H1 (cell line): ENCODE results near the gene SIX5. TPM values are rescaled to one million over a fixed set of nuclear protein-coding genes. Genes with fewer than 3 reads are reported as not detected.
A peak's percentile ranks its signal among the peaks of the same experiment; 100 is the strongest.

Experiments used
- CTCF ChIA-PET: fragments of 300-600 bp; sonication (Branson Sonifier 250); formaldehyde crosslinking; loops from one replicate; lab custom pipeline; 2021; ENCODE audit not compliant: partially characterized antibody; lab: Charles Lee
- POLR2A ChIA-PET: fragments of 300-600 bp; sonication (Branson Sonifier 250); formaldehyde crosslinking; loops from one replicate; lab custom pipeline; 2021; ENCODE audit warnings: inconsistent platforms; ENCODE audit not compliant: partially characterized antibody; lab: Charles Lee
- DNase-seq, 2 experiments: peaks; one replicate each; pipeline versions ENCODE4 v3.0.0 to v3.0.0-alpha.2; 2010 to 2022; ENCODE audit warnings: low spot score in 2 of 2, low read depth in 1 of 2, mixed read lengths in 1 of 2
- FAIRE-seq: peaks from 2 replicates; lab custom pipeline; 2011; peaks lifted over from hg19 to GRCh38; lab: Jason Lieb, UNC
- H2AFZ ChIP-seq: 2 replicates; pipeline ENCODE4 v1.8.1; 2012; ENCODE audit warnings: low read length, inconsistent platforms
- H2AK5ac ChIP-seq: 2 replicates; pipeline ENCODE4 v1.6.1; 2013; ENCODE audit warnings: low read depth, low read length
- H2BK120ac ChIP-seq: replicated peaks from 2 replicates; pipeline ENCODE3; 2013; ENCODE audit warnings: low read depth, low read length, inconsistent platforms
- H2BK12ac ChIP-seq: 2 replicates; pipeline ENCODE4 v1.6.1; 2013; ENCODE audit warnings: low read depth, low read length
- H2BK15ac ChIP-seq: 2 replicates; pipeline ENCODE4 v1.6.1; 2013; ENCODE audit warnings: low read length
- H2BK20ac ChIP-seq: 2 replicates; pipeline ENCODE4 v1.6.1; 2013; ENCODE audit warnings: low read length
- H2BK5ac ChIP-seq: 2 replicates; pipeline ENCODE4 v1.6.1; 2013; ENCODE audit warnings: low read depth, low read length
- H3K14ac ChIP-seq: 2 replicates; pipeline ENCODE4 v1.6.1; 2013; ENCODE audit warnings: inconsistent platforms; ENCODE audit not compliant: insufficient read length
- H3K18ac ChIP-seq: 2 replicates; pipeline ENCODE4 v1.6.1; 2013; ENCODE audit warnings: low read length; ENCODE audit errors: extremely low read depth
- H3K23ac ChIP-seq: 2 replicates; pipeline ENCODE4 v1.6.1; 2013; ENCODE audit warnings: inconsistent platforms; ENCODE audit not compliant: insufficient read length
- H3K23me2 ChIP-seq: 2 replicates; pipeline ENCODE4 v1.6.1; 2013; ENCODE audit warnings: low read depth, low read length
- H3K27ac ChIP-seq: 2 replicates; pipeline ENCODE4 v1.6.1; 2011; ENCODE audit warnings: low read depth, low read length, inconsistent platforms
- H3K27me3 ChIP-seq, 4 experiments: replicated peaks in 1 of 4; 1 replicate in 1 of 4; 2 replicates in 3 of 4; pipeline versions ENCODE4 v1.6.1 to v1.8.1; 2011 to 2013; ENCODE audit warnings: low read length in 3 of 4, mild to moderate bottlenecking in 3 of 4, inconsistent platforms in 2 of 4, mixed read lengths in 2 of 4, moderate library complexity in 1 of 4; ENCODE audit not compliant: control insufficient read depth in 3 of 4, insufficient read depth in 3 of 4; ENCODE audit errors: extremely low read depth in 1 of 4
- H3K36me3 ChIP-seq, 4 experiments: 2 replicates each; pipeline versions ENCODE4 v1.6.1 to v1.8.1; 2011 to 2013; ENCODE audit warnings: mild to moderate bottlenecking in 4 of 4, low read length in 3 of 4, moderate library complexity in 2 of 4, control low read depth in 1 of 4, inconsistent platforms in 1 of 4; ENCODE audit not compliant: insufficient read depth in 4 of 4, control insufficient read depth in 2 of 4
- H3K4ac ChIP-seq: replicated peaks from 2 replicates; pipeline ENCODE3; 2013; ENCODE audit warnings: low read length, low read depth, mixed read lengths, inconsistent platforms; ENCODE audit not compliant: insufficient read length
- H3K4me1 ChIP-seq, 4 experiments: replicated peaks in 1 of 4; 1 replicate in 1 of 4; 2 replicates in 3 of 4; pipeline versions ENCODE4 v1.6.1 to v1.8.1; 2011 to 2013; ENCODE audit warnings: low read length in 3 of 4, inconsistent platforms in 2 of 4, mixed read lengths in 1 of 4; ENCODE audit not compliant: insufficient read depth in 4 of 4, control insufficient read depth in 3 of 4
- H3K4me2 ChIP-seq, 2 experiments: 2 replicates each; pipeline versions ENCODE4 v1.6.1 to v1.8.1; 2011 to 2013; ENCODE audit warnings: low read depth in 2 of 2, low read length in 2 of 2, control low read depth in 1 of 2, inconsistent platforms in 1 of 2, mild to moderate bottlenecking in 1 of 2; ENCODE audit not compliant: insufficient read depth in 1 of 2
- H3K4me3 ChIP-seq, 4 experiments: fragments of 200-600, 300-600 bp in 1 of 4; sonication (generic), shearing (Covaris generic), sonication (Bioruptor Twin) in 1 of 4; 2 replicates each; pipeline versions ENCODE4 v1.5.1 to v1.8.1; 2011 to 2016; ENCODE audit warnings: low read length in 4 of 4, low read depth in 3 of 4, control low read depth in 2 of 4, inconsistent platforms in 2 of 4, mild to moderate bottlenecking in 2 of 4, mixed read lengths in 1 of 4, moderate library complexity in 1 of 4; ENCODE audit not compliant: insufficient read depth in 2 of 4; ENCODE audit errors: extremely low read depth in 1 of 4
- H3K56ac ChIP-seq: replicated peaks from 2 replicates; pipeline ENCODE3; 2013; ENCODE audit warnings: low read depth, mild to moderate bottlenecking, mixed read lengths, low read length, inconsistent platforms; ENCODE audit not compliant: insufficient read length
- H3K79me1 ChIP-seq: 2 replicates; pipeline ENCODE4 v1.6.1; 2013; ENCODE audit warnings: low read depth, low read length, control low read depth
- H3K79me2 ChIP-seq, 2 experiments: 2 replicates each; pipeline versions ENCODE4 v1.6.1 to v1.8.1; 2012 to 2013; ENCODE audit warnings: low read length in 2 of 2, mild to moderate bottlenecking in 2 of 2, inconsistent platforms in 1 of 2; ENCODE audit not compliant: insufficient read depth in 2 of 2, control insufficient read depth in 1 of 2
- H3K9ac ChIP-seq, 4 experiments: replicated peaks in 1 of 4; 1 replicate in 1 of 4; 2 replicates in 3 of 4; pipeline versions ENCODE4 v1.6.1 to v1.8.1; 2011 to 2013; ENCODE audit warnings: low read depth in 3 of 4, low read length in 3 of 4, control low read depth in 2 of 4, mild to moderate bottlenecking in 2 of 4, moderate library complexity in 2 of 4, inconsistent platforms in 1 of 4; ENCODE audit errors: extremely low read depth in 1 of 4
- H3K9me3 ChIP-seq, 2 experiments: 2 replicates each; pipeline versions ENCODE4 v1.6.1 to v1.8.1; 2012 to 2013; ENCODE audit warnings: mild to moderate bottlenecking in 2 of 2, moderate library complexity in 2 of 2, control low read depth in 1 of 2, inconsistent platforms in 1 of 2, low read depth in 1 of 2, low read length in 1 of 2, mixed read lengths in 1 of 2; ENCODE audit not compliant: insufficient read depth in 2 of 2
- H4K20me1 ChIP-seq, 2 experiments: replicated peaks in 1 of 2; 2 replicates each; pipeline versions ENCODE3 to v1.8.1; 2011 to 2013; ENCODE audit warnings: inconsistent platforms in 2 of 2, low read length in 2 of 2, mild to moderate bottlenecking in 1 of 2; ENCODE audit not compliant: insufficient read depth in 2 of 2, control insufficient read depth in 1 of 2
- H4K5ac ChIP-seq: 2 replicates; pipeline ENCODE4 v1.6.1; 2013; ENCODE audit warnings: low read length, low read depth, mixed read lengths, inconsistent platforms; ENCODE audit not compliant: insufficient read length
- H4K8ac ChIP-seq: 2 replicates; pipeline ENCODE4 v1.8.0; 2013; ENCODE audit warnings: mild to moderate bottlenecking, moderate library complexity, low read length, inconsistent platforms; ENCODE audit not compliant: insufficient read depth; ENCODE audit errors: extremely low read depth
- H4K91ac ChIP-seq: replicated peaks from 2 replicates; pipeline ENCODE3; 2013; ENCODE audit warnings: low read length, mixed read lengths, inconsistent platforms; ENCODE audit not compliant: insufficient read length
- BCL11A ChIP-seq, 2 experiments: IDR thresholded peaks; one replicate each; pipeline ENCODE4 v1.6.1; 2011; ENCODE audit warnings: low read depth in 2 of 2, low read length in 2 of 2, mild to moderate bottlenecking in 2 of 2
- CEBPB ChIP-seq: IDR thresholded peaks from 2 replicates; pipeline ENCODE4 v1.6.1; 2012; ENCODE audit warnings: low read depth, low read length
- CREB1 ChIP-seq: IDR thresholded peaks from 2 replicates; pipeline ENCODE4 v1.6.1; 2012; ENCODE audit warnings: inconsistent platforms
- PHF8 ChIP-seq: fragments of 200-600 bp; sonication (generic); conservative IDR thresholded peaks from 2 replicates; pipeline ENCODE4 v1.7.1; 2012; ENCODE audit warnings: low read depth, mild to moderate bottlenecking, inconsistent platforms, low read length, moderate library complexity
- WGBS, 2 experiments: shearing (Covaris generic) in 1 of 2; methylation state at CpG; one replicate each; pipeline versions ENCODE4 v1.1.6 to v1.1.7; 2013 to 2015; ENCODE audit warnings: low lambda C conversion rate in 2 of 2, mixed read lengths in 2 of 2, inconsistent platforms in 1 of 2, low coverage in 1 of 2, missing lambda C conversion rate in 1 of 2; ENCODE audit not compliant: insufficient replicate concordance in 2 of 2, insufficient coverage in 1 of 2, insufficient read length in 1 of 2; ENCODE audit errors: extremely low coverage in 1 of 2, missing lambda C conversion rate in 1 of 2; 5-methylcytosine and 5-hydroxymethylcytosine counted together
- polyA plus RNA-seq, 7 experiments: library from polyadenylated mRNA; depleted of rRNA in 3 of 7; stranded (reverse) in 5 of 7; unstranded in 2 of 7; fragments of >200 nt in 5 of 7; fragments of 200-250 nt in 2 of 7; gene quantifications; 1 replicate in 5 of 7; 2 replicates in 1 of 7; 4 replicates in 1 of 7; pipeline versions ENCODE4 v1.2.1 to v1.2.3, GENCODE V29; 2011 to 2013; ENCODE audit warnings: missing spikeins in 2 of 7, mixed read lengths in 2 of 7
- total RNA-seq: library from RNA; stranded (reverse); fragmentation: NEBNext Ultra II Directional; extraction: Animal tissue kit (Norgen Biotek cat#: 25700); gene quantifications from 2 replicates; pipeline ENCODE4 v1.2.1, GENCODE V29; 2021

The SIX5 gene
- total and polyA plus RNA-seq, 2 of the 8 experiments (the other 6 are each of a cell fraction or from before 2014, with no cell fraction given): 20.9 to 24.2 TPM

- WGBS, 2 experiments: 2% methylated on average over 31 of the region's 79 CpGs; no CpG with 5 or more reads in 1 of the 2 experiments
- no peak overlapping the region for H2AK5ac ChIP-seq
- H4K5ac ChIP-seq: peak overlapping the region; percentile 77
- H3K4me3 ChIP-seq: peak overlapping the region; percentile 44 to 83 (median 78)
- H3K4me2 ChIP-seq: peak overlapping the region; percentile 61 to 99
- H3K56ac ChIP-seq: peak overlapping the region; percentile 72
- H3K4me1 ChIP-seq: peaks cover 0 to 21% (median 17%) of the 10 kb centered on the region in 4 experiments; a peak in 6 of 7 replicates
- no peak overlapping the region for H3K14ac ChIP-seq
- peak overlapping the region; percentile 88 for H3K18ac ChIP-seq
- no peaks in the 10 kb centered on the region for H3K79me1 ChIP-seq
- H2BK5ac ChIP-seq: peak overlapping the region; percentile 75
- no peaks in the 10 kb centered on the region for H3K27me3 ChIP-seq
- H2AFZ ChIP-seq: no peak overlapping the region
- 0 out of 2 replicates have a peak overlapping the region, but pooled peaks have one; percentile 9 for H2BK12ac ChIP-seq
- H3K9me3 ChIP-seq: no peaks in the 10 kb centered on the region
- no peak overlapping the region for H2BK20ac ChIP-seq
- H4K20me1 ChIP-seq: peaks cover 0 to 3% of the 10 kb centered on the region in 2 experiments
- H3K79me2 ChIP-seq: no peaks in the 10 kb centered on the region
- peak overlapping the region; percentile 61; the same call in 1 of the 2 replicates for H2BK15ac ChIP-seq
- H3K27ac ChIP-seq: peak overlapping the region; percentile 78; the same call in 1 of the 2 replicates
- peaks cover 28% of the 10 kb centered on the region for H3K23me2 ChIP-seq
- peak overlapping the region; percentile 51 to 83 (median 78) for H3K9ac ChIP-seq
- peaks cover 0 to 2% (median 0%) of the 10 kb centered on the region in 4 experiments; a peak in 2 of 8 replicates for H3K36me3 ChIP-seq
- H2BK120ac ChIP-seq: no peak overlapping the region
- H4K91ac ChIP-seq: no peak overlapping the region
- POLR2A ChIA-PET: interaction anchor here (0.6 to 16.2 kb wide), 21 partner anchors 9 to 813 kb away, joined by 3 to 284 read pairs (median 6); partner anchors contain the start of genes DMPK, DMWD, FBXO46 and MEIOSIN
- H4K8ac ChIP-seq: peak overlapping the region; percentile 68; the same call in 1 of the 2 replicates
- DNase-seq (peak; percentile 95 to 96), FAIRE-seq (peak; percentile 68)
- CTCF ChIA-PET: interaction anchor here (0.6 to 6.7 kb wide), 21 partner anchors 11 to 137 kb away, joined by 3 to 55 read pairs (median 4); partner anchors contain the start of genes DMPK, FBXO46, QPCTL and RSPH6A
- H3K4ac ChIP-seq: no peak overlapping the region
- no peak overlapping the region for H3K23ac ChIP-seq
- TF ChIP-seq BCL11A (IDR thresholded peaks at IDR 0.05; ENCODE audit: low read depth in 2 of 2, low read length in 2 of 2) (no peak), PHF8 (no peak; the same call in 1 of the 2 replicates), CEBPB (no peak), CREB1 (peak; percentile 61; the same call in 1 of the 2 replicates)
These were observed 1.4 kb upstream of the SIX5 start for GRCh38 chr19:45770192-45771101.
